ENCODE data around the gene NNAT.

Gene NNAT

GRCh38 chr20:37533154-37533715 is 12.2 kb downstream of the NNAT start:
- in situ Hi-C loops (cut with HindIII; ENCODE audit: low sequenced_read_pairs), result no loop called here
- no peak overlapping the region for H3K4me3 ChIP-seq (ENCODE audit: low read depth, low read length)
- TF ChIP-seq CTCF (IDR thresholded peaks at IDR 0.05; ENCODE audit: low read depth, low read length, missing control alignments), result no peak
- DNase-seq (ENCODE audit: low read depth), result no peak

- TF ChIP-seq CTCF (IDR thresholded peaks at IDR 0.05; ENCODE audit: low read depth, low read length, missing control alignments), result peak; percentile 79
- DNase-seq (ENCODE audit: low read depth), result peak; percentile 73
- in situ Hi-C loops (cut with HindIII; ENCODE audit: low sequenced_read_pairs), result no loop called here
- no peak overlapping the region for H3K4me3 ChIP-seq (ENCODE audit: low read depth, low read length)
Measured at GRCh38 chr20:37534401-37535157, 13.5 kb downstream of the NNAT start.

- in situ Hi-C loops (cut with HindIII; ENCODE audit: low sequenced_read_pairs), result no loop called here
- no peak overlapping the region for H3K4me3 ChIP-seq (ENCODE audit: low read depth, low read length)
- TF ChIP-seq CTCF (IDR thresholded peaks at IDR 0.05; ENCODE audit: low read depth, low read length, missing control alignments), result no peak
- no peak for DNase-seq (ENCODE audit: low read depth)
Measured at GRCh38 chr20:37535443-37536132, 14.5 kb downstream of the NNAT start.

- TF ChIP-seq CTCF (IDR thresholded peaks at IDR 0.05; ENCODE audit: low read depth, low read length, missing control alignments), result no peak
- no peak for DNase-seq (ENCODE audit: low read depth)
- no peak overlapping the region for H3K4me3 ChIP-seq (ENCODE audit: low read depth, low read length)
- in situ Hi-C loops (cut with HindIII; ENCODE audit: low sequenced_read_pairs), result no loop called here
Measured at GRCh38 chr20:37537505-37537904, 16.5 kb downstream of the NNAT start.

- H3K4me3 ChIP-seq (ENCODE audit: low read depth, low read length), result no peak overlapping the region
- no peak for DNase-seq (ENCODE audit: low read depth)
- no peak for TF ChIP-seq CTCF (IDR thresholded peaks at IDR 0.05; ENCODE audit: low read depth, low read length, missing control alignments)
- in situ Hi-C loops (cut with HindIII; ENCODE audit: low sequenced_read_pairs), result no loop called here
Measured at GRCh38 chr20:37538003-37538402, 17.0 kb downstream of the NNAT start.

- in situ Hi-C loops (cut with HindIII; ENCODE audit: low sequenced_read_pairs), result no loop called here
- no peak for TF ChIP-seq CTCF (IDR thresholded peaks at IDR 0.05; ENCODE audit: low read depth, low read length, missing control alignments)
- DNase-seq (ENCODE audit: low read depth), result no peak
- H3K4me3 ChIP-seq (ENCODE audit: low read depth, low read length), result no peak overlapping the region
Measured at GRCh38 chr20:37539424-37539823, 18.4 kb downstream of the NNAT start.

Measured in astrocyte of the cerebellum (primary cell).